Psoas muscle (tissue), 8 donors: Measurements from ENCODE around the gene LONP2. TPM values are rescaled to one million over a fixed set of nuclear protein-coding genes. Genes with fewer than 3 reads are reported as not detected.
A peak's percentile ranks its signal among the peaks of the same experiment; 100 is the strongest.

ENCODE experiments used
- ATAC-seq, 4 donors: fragments of 200-7000 bp; cut with Tn5 transposase; one replicate each; pipeline ENCODE4 v1.9.1; 2020; ENCODE audit warnings: moderate library complexity in 3 of 4, mild to moderate bottlenecking in 2 of 4
- DNase-seq, 2 donors: peaks; one replicate each; pipeline ENCODE4 v3.0.0-alpha.2; 2020
- H3K27ac ChIP-seq: fragments of 200-600 bp; one replicate; pipeline ENCODE4 v1.8.0; 2022
- H3K27me3 ChIP-seq, 3 donors: fragments of 200-600 bp in 1 of 3; one replicate each; pipeline versions ENCODE4 v1.6.1 to v1.8.0; 2013 to 2022; ENCODE audit warnings: low read length in 2 of 3, mild to moderate bottlenecking in 2 of 3, moderate library complexity in 1 of 3; ENCODE audit not compliant: insufficient read depth in 3 of 3
- H3K36me3 ChIP-seq, 2 donors: fragments of 200-600 bp in 1 of 2; one replicate each; pipeline versions ENCODE4 v1.6.1 to v1.8.0; 2013 to 2022; ENCODE audit warnings: low read depth in 1 of 2, mild to moderate bottlenecking in 1 of 2, moderate library complexity in 1 of 2; ENCODE audit not compliant: insufficient read depth in 1 of 2
- H3K4me1 ChIP-seq: fragments of 200-600 bp; one replicate; pipeline ENCODE4 v1.8.0; 2022
- H3K4me3 ChIP-seq: fragments of 200-600 bp; one replicate; pipeline ENCODE4 v1.8.0; 2022; ENCODE audit warnings: mild to moderate bottlenecking
- H3K9me3 ChIP-seq: fragments of 200-600 bp; one replicate; pipeline ENCODE4 v1.8.0; 2022
- WGBS, 3 donors: extraction: QIAGEN DNeasy Blood & Tissue Kit; methylation state at CpG; one replicate each; pipeline versions ENCODE4 v1.1.6 to v1.1.7; 2013; 5-methylcytosine and 5-hydroxymethylcytosine counted together
- intact Hi-C, 2 donors: fragments of 100-400 bp; cut with DNase I; formaldehyde crosslinking; loops; one replicate each; pipeline versions ENCODE4 v1.11.0 to v1.14.2; 2022
- polyA plus RNA-seq, 3 donors: library from polyadenylated mRNA; stranded (reverse); fragments of 200-250 nt; gene quantifications; one replicate each; pipeline ENCODE4 v1.2.3, GENCODE V29; 2013
- total RNA-seq, 4 donors: library from RNA; stranded (reverse); fragmentation: NEBNext Ultra II Directional in 2 of 4; extraction: Animal tissue kit (Norgen Biotek cat#: 25700) in 2 of 4; gene quantifications; one replicate each; pipeline versions ENCODE4 v1.2.1 to v1.2.4, GENCODE V29; 2021 to 2023
- TF ChIP-seq, protein P1 (sequence below): fragments of 200-600 bp; IDR thresholded peaks from one replicate; pipeline ENCODE4 v1.8.0; 2022; ENCODE audit warnings: antibody characterized with exemption
- donor health status: healthy with polysubstance abuse.
- donor health status: DM: no; HTN: no; CAD: no; lungs with moderate emphysema.
- donor health status: Bipolar disorder and iron deficiency.
- donor health status: healthy.
- donor health status: DM: yes; HTN: yes; CAD: no.
- donor health status: DM: no; HTN: no; CAD: no.
- donor health status: DM: no; HTN: no; CAD: no.
- donor health status: DM: yes; HTN: yes; CAD: no.

LONP2 gene
- total and polyA plus RNA-seq, 7 donors: 15.2 to 68.0 (median 46.5) TPM

DNA sequence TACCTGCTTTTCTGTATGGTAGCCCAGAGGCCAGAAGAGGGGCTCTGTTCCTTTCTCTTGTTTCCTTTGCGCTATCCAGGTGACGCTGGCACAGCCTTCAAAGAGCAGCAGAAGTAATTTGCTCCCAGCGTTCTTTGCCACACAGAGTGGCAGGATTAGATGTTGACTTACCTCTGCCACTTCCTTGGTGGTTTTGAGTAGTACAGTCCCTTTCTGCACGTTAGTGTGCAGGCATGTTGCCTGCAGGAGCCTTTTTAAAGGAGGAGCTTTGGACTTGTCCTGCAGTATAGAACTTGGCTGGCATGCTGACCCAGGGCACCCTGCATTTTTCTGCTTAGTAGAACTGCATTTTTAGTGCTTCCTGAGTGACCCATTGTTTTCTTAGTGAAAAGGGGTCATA, 3.2 kb downstream of the LONP2 start, which contains the start of gene ABCC11:
Gene ABCC11 (minus strand): TSS at position 229 of the 400 bp plus-strand sequence. CDS start 15,618 bp downstream, outside the sequence.
- H3K27ac ChIP-seq: no peak within 1 kb of the TSS
- ATAC-seq (no peak), DNase-seq (no peak)
- peaks cover 37% of the 10 kb centered on the region for H3K4me1 ChIP-seq
- TF ChIP-seq, protein P1, sequence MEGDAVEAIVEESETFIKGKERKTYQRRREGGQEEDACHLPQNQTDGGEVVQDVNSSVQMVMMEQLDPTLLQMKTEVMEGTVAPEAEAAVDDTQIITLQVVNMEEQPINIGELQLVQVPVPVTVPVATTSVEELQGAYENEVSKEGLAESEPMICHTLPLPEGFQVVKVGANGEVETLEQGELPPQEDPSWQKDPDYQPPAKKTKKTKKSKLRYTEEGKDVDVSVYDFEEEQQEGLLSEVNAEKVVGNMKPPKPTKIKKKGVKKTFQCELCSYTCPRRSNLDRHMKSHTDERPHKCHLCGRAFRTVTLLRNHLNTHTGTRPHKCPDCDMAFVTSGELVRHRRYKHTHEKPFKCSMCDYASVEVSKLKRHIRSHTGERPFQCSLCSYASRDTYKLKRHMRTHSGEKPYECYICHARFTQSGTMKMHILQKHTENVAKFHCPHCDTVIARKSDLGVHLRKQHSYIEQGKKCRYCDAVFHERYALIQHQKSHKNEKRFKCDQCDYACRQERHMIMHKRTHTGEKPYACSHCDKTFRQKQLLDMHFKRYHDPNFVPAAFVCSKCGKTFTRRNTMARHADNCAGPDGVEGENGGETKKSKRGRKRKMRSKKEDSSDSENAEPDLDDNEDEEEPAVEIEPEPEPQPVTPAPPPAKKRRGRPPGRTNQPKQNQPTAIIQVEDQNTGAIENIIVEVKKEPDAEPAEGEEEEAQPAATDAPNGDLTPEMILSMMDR: no peak
- H3K9me3 ChIP-seq: no peaks in the 10 kb centered on the region
- peak within 1 kb of the TSS; percentile 87 for H3K4me3 ChIP-seq
- intact Hi-C loops: loop anchor here (10.0 kb wide), 1 partner anchor 377 kb away; no protein-coding TSS in a partner anchor
- H3K27me3 ChIP-seq: no peaks in the 10 kb centered on the region
- 35 to 43% (median 39%) methylated on average over 4 of the region's 4 CpGs for WGBS, 3 donors
- H3K36me3 ChIP-seq: peaks cover 3% of the 10 kb centered on the region in 2 donors

DNA sequence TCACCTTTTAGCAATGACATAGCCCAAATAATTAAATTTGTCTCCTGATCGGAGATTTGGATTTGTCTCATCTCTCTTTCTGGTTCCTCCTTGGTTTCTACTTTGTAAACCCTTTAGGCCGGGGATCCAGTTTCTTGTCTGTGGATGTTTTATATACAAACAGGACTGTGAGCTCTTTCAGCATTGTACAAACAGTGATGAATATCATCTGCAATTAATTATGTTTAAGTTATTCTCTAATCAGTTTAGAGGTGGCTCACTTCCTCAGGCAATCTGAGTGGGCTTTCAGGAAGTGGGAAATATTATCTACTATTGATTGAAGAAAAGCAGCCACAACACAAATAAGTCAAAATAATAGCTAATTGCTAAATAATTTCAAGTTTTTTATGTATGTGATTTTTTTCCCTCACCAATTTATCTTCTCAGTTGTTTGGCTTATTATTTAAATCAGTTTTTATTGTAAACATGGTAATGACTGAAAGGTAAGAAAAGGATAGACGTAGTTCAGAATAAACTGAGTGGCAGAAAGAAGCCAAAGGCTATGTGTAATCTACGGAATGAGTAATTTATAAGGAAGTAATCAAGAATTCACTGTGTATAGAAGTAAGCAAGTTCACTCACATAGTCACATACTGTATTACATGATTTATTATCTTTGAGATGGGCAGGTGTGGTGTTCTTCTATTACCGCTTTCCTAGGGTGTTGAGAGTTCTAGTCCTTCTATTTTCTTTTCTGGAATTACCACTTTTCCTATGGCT, 6.6 kb downstream of the LONP2 start:
- peaks cover 31% of the 10 kb centered on the region for H3K4me1 ChIP-seq
- no peaks in the 10 kb centered on the region for H3K9me3 ChIP-seq
- ATAC-seq (peak in 1 of 4 donors; percentile 39), DNase-seq (no peak)
- H3K4me3 ChIP-seq: no peak overlapping the region
- no peak overlapping the region for H3K27ac ChIP-seq
- peaks cover 5 to 35% of the 10 kb centered on the region in 2 donors for H3K36me3 ChIP-seq
- no peaks in the 10 kb centered on the region for H3K27me3 ChIP-seq
- TF ChIP-seq, protein P1: no peak
- intact Hi-C loops: loop anchor here in 1 of 2 donors (10.0 kb wide), 1 partner anchor 284 kb away; no protein-coding TSS in a partner anchor
- WGBS, 3 donors: 72 to 88% (median 72%) methylated on average over 5 of the region's 5 CpGs

DNA sequence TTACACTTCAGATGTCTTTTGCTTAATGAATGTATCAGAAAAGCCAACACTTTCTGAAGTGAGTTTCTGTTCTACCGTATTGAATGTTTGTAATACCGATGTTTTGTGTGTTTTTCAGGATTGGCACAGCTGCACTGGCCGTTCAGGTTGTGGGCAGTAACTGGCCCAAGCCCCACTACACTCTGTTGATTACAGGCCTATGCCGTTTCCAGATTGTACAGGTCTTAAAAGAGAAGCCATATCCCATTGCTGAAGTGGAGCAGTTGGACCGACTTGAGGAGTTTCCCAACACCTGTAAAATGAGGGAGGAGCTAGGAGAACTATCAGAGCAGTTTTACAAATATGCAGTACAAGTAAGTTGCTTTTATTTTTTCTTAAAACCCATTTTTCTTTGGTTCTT, 7.9 kb downstream of the LONP2 start:
- WGBS, 3 donors: 40 to 70% (median 41%) methylated on average over 5 of the region's 5 CpGs
- Histone ChIP-seq H3K27me3 (no peaks in the 10 kb centered on the region), H3K4me1 (peaks cover 18% of the 10 kb centered on the region), H3K36me3 (peaks cover 5 to 48% of the 10 kb centered on the region in 2 donors), H3K4me3 (no peak overlapping the region), H3K27ac (no peak overlapping the region), H3K9me3 (no peaks in the 10 kb centered on the region)
- intact Hi-C loops: loop anchor here in 1 of 2 donors (10.0 kb wide), 1 partner anchor 283 kb away; no protein-coding TSS in a partner anchor
- TF ChIP-seq, protein P1: no peak
- no peak for DNase-seq
- peak in 2 of 4 donors; percentile 50 to 66 for ATAC-seq

DNA sequence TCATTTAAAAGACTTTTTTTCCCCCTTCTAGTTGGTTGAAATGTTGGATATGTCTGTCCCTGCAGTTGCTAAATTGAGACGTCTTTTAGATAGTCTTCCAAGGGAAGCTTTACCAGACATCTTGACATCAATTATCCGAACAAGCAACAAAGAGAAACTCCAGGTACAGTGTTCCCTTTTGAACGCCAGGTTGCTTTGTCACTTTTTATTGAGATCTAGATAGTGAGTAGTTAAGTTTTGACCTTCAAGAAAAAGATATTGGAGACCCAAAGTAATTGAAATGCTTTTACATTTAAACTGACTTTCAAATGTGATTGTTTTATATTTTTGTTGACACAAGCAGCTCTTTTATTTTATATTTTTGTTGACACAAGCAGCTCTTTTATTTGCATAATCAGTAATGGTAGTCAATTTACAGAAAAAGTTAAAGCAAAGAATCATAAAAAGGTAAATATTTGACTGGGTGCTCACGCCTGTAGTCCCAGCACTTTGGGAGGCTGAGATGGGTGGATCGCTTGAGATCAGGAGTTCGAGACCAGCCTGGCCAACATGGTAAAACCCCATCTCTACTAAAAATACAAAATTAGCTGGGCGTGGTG, 12.6 kb downstream of the LONP2 start:
- ATAC-seq (no peak), DNase-seq (no peak)
- Histone ChIP-seq H3K27ac (no peak overlapping the region), H3K36me3 (peaks cover 7 to 95% of the 10 kb centered on the region in 2 donors), H3K4me3 (no peak overlapping the region), H3K9me3 (no peaks in the 10 kb centered on the region), H3K4me1 (peaks cover 5% of the 10 kb centered on the region), H3K27me3 (no peaks in the 10 kb centered on the region)
- intact Hi-C loops: loop anchor here in 1 of 2 donors (10.0 kb wide), 1 partner anchor 278 kb away; no protein-coding TSS in a partner anchor
- TF ChIP-seq, protein P1: no peak
- WGBS, 3 donors: 93 to 94% (median 94%) methylated on average over 7 of the region's 7 CpGs
